Measurements from ENCODE around the gene CTDP1.
"Not testable (repeated sequence)": the region's sequence is repeated elsewhere in the genome, so short reads cannot be mapped to it uniquely, and the experiment has no call there.

The CTDP1 gene

GRCh38 chr18:79738581-79739439, 59.2 kb downstream of the CTDP1 start:
- no peak for DNase-seq (ENCODE audit: extremely low read depth in 1 of 2, low read depth in 1 of 2)

DNA sequence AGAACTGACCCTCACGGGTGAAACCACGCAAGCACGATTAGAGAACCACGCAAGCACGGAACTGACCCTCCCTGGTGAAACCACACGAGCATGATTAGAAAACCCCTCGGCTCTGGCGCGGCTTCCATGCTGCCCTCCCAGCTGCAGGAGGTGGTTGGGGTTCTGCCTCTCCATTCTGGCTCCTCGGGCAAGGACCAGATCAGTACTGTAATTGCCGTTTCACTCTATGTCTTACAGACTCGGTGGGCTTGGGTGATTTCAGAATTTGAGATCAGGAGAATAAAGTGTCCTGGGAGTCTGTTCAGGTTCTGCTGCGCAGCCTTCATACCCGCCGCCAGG, 59.8 kb downstream of the CTDP1 start:
- no peak for DNase-seq (ENCODE audit: extremely low read depth in 1 of 2, low read depth in 1 of 2)

DNA sequence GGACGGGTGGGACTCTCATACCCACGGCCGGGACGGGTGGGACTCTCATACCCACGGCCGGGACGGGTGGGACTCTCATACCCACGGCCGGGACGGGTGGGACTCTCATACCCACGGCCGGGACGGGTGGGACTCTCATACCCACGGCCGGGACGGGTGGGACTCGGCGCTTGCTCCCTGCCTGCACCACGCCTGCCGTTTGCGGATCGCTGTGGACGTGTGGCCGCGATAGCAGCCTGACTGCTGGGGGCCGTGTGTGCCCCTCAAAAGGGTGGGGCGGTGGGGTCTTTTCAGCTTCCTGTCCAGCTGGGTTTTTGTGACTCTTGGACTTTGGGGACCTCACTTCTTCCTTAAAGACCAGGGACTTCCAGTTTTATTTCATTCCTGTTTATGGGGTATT, 60.4 kb downstream of the CTDP1 start:
- not testable (repeated sequence) for DNase-seq (ENCODE audit: extremely low read depth in 1 of 2, low read depth in 1 of 2)

DNA sequence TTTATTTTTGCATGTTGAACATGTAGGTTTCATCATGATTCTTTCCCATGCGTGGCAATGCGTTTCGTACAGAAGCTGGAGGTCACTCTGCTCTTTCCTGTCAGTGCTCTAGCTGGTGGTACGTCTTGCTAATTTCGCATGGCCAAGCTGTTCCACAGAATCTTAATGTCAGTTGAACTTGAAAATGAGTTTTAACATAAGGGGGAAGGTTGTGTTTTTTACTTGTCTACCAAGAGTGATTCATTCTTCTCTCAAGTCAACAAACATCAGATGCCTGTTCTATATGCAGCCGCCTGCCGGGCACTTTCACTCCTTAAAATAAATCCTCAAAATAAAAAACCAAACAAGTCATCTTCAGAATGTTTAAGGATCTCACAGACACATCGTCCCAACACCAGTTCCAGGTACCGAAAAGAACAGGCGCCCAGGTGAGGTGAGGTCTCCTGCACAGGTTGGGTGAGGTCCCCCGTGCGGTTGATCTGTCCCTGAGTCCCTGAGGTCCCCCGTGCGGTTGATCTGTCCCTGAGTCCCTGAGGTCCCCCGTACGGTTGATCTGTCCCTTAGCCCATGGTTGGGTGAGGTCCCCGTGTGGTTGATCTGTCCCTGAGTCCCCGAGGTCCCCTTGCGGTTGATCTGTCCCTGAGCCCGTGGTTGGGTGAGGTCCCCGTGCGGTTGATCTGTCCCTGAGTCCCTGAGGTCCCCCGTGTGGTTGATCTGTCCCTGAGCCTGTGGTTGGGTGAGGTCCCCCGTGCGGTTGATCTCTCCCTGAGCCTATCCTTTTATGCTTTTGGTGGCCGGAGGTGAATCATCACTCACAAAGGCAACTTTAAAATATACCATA, 61.1 kb downstream of the CTDP1 start:
- no peak for DNase-seq (ENCODE audit: extremely low read depth in 1 of 2, low read depth in 1 of 2)

DNA sequence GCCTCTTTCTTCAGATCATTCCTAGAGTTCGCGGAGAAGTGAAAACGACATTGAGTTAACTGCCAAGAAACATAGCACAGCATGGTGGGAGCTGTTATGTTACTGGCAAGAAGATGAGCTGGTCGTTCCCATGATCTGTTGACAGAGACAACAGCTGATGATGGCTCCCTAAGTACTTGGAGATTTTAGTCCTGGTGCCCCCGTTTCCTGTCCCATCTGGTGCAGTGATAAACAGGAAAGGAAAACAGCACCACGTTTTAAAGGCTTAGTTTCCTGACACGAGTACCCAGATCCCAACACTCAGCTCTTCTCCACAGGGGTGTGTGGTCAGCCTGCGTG, 61.7 kb downstream of the CTDP1 start:
- no peak for DNase-seq (ENCODE audit: extremely low read depth in 1 of 2, low read depth in 1 of 2)

GRCh38 chr18:79742076-79742475, 62.5 kb downstream of the CTDP1 start:
- no peak for DNase-seq (ENCODE audit: extremely low read depth in 1 of 2, low read depth in 1 of 2)

GRCh38 chr18:79744625-79745024, 65.0 kb downstream of the CTDP1 start:
- DNase-seq (ENCODE audit: extremely low read depth in 1 of 2, low read depth in 1 of 2), result no peak

- no peak for DNase-seq (ENCODE audit: extremely low read depth in 1 of 2, low read depth in 1 of 2)
These were observed 67.1 kb downstream of the CTDP1 start for GRCh38 chr18:79746730-79747129.

- no peak for DNase-seq (ENCODE audit: extremely low read depth in 1 of 2, low read depth in 1 of 2)
These were observed 67.7 kb downstream of the CTDP1 start for GRCh38 chr18:79747156-79747845.

DNA sequence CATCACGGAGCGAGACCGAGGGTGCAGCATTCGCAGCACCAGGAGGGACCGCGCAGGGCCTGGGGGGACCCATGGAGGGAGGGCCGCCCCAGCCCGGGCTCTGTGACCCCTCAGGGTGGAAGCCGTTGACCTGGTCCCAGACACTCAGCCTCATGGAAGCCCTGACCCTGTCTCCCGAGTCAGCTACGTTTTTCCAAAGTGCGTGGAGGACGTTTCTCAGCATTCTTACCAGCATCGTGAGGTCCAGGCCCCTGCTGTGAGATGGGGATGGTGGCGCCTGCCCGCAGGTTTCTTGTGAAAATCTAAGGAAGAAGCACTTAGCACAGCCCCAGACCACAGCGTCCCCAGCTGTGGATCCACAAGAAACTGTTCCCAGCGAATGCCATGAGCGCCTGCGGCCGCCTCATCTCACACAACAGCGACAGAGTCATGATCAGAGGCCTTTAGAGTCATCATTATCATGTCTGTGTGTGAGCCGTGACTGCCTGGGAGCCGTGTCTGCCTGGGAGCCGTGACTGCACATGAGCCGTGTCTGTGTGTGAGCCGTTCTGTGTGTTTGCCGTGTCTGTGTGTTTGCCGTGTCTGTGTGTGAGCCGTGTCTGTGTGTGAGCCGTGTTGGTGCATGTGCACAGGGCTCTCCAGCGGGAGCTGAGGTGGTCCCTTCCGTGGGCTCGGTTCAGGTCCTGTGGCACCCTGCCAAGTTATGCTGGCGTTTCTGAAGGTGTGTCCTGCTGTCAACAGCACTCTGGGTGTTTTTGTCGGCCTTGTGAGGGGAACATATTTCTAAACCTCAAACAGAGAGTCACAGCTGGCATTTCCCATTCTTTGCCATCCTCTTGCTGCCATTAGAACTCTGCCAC, 68.9 kb downstream of the CTDP1 start:
- no peak for DNase-seq (ENCODE audit: extremely low read depth in 1 of 2, low read depth in 1 of 2)

DNA sequence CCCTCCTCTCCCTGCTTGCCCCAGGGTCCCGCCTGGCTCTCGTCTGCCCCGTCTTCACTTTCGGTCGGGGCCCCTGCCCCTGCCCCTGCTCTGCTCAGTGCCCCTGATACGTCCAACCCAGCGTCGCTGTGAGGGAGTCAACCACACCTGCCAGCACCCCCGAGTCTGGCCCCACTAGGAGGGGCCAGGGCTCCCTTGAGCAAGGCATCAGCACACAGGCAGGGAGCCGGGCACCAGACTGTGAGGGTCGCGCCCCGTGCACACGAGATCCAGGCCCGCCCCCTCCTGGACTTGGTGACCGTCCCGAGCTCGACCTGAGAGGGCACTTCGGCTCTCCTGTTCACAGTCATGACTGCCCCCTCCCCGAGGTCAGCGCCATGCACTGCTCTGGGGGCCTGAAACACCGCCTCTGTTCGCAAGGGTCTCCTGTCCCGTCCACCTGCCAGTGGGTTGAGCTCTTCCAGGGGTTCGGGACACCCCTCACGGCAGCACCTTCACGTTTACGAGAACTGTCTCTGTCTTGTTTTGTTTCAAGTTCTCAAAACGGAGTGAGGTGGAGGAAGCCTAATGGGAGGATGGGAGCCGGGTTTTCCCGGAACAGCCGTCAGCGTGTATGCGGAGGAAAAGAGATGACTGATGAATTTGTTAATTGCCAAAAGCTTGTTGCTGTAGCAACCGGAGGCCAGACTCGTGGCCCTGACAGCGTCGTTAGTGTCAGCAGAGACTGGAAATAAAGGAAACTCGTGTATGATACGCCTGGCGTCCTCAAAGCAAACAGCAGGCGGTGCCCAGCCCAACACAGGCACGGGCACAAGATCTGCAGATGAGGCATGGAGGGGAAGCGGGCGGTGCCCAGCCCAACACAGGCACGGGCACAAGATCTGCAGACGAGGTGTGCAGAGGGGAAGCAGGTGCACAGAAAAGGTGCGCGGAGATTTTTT, 69.9 kb downstream of the CTDP1 start:
- no peak for DNase-seq (ENCODE audit: extremely low read depth in 1 of 2, low read depth in 1 of 2)

DNA sequence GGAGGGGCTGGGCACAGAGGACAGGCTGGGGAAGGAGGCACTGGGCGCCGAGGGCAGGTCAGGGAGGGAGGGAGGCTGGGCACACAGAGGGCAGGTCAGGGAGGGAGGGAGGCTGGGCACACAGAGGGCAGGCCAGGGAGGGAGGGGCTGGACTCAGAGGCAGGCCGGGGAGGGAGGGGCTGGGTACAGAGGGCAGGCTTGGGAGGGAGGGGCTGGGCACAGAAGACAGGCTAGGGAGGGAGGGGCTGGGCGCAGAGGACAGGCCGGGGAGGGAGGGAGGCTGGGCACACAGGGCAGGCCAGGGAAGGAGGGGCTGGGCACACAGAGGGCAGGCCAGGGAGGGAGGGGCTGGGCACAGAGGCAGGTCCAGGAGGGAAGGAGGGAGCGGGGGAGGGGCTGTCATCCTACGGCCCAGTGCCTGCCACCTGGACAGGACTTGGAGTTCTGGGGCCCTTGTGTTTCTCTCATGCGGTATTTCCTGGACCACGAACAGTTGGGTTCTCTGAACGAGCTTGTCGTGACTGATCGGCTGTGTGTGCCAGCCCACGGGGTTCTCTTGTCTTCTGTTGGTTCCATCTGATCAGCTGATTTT, 71.5 kb downstream of the CTDP1 start:
- no peak for DNase-seq (ENCODE audit: extremely low read depth in 1 of 2, low read depth in 1 of 2)

DNA sequence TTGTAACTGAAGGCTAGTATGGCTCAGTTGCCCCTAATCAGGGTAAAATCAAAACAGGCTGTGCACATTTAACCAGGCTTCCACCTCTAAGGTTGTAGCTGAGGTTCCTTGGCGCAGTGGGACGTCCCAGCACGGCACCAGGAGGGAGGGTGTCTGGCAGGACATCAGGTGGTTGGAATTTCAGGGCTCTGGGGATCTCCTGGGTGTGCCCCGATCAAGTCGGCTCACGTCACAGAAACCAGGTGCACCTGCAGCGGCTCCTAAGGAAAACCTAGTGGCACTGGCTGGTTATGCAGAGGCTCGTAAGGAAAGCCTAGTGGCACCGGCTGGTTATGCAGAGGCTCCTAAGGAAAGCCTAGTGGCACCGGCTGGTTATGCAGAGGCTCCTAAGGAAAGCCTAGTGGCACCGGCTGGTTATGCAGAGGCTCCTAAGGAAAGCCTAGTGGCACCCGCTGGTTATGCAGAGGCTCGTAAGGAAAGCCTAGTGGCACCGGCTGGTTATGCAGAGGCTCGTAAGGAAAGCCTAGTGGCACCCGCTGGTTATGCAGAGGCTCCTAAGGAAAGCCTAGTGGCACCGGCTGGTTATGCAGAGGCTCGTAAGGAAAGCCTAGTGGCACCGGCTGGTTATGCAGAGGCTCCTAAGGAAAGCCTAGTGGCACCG, 72.4 kb downstream of the CTDP1 start:
- not testable (repeated sequence) for DNase-seq (ENCODE audit: extremely low read depth in 1 of 2, low read depth in 1 of 2)

DNA sequence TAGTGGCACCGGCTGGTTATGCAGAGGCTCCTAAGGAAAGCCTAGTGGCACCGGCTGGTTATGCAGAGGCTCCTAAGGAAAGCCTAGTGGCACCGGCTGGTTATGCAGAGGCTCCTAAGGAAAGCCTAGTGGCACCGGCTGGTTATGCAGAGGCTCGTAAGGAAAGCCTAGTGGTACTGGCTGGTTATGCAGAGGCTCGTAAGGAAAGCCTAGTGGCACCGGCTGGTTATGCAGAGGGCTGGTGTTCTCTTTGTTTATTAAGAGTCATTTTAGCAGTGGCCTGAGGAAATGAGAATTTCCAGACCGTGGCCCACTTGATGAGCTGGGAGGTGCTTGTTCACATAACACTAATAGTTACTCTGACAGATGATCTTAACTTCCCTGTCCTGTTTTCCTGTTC, 73.3 kb downstream of the CTDP1 start:
- not testable (repeated sequence) for DNase-seq (ENCODE audit: extremely low read depth in 1 of 2, low read depth in 1 of 2)

- DNase-seq (ENCODE audit: extremely low read depth in 1 of 2, low read depth in 1 of 2), result no peak
These were observed 73.8 kb downstream of the CTDP1 start for GRCh38 chr18:79753391-79753851.

- no peak for DNase-seq (ENCODE audit: extremely low read depth in 1 of 2, low read depth in 1 of 2)
These were observed 74.6 kb downstream of the CTDP1 start for GRCh38 chr18:79754022-79754761.

GRCh38 chr18:79754831-79755351, 75.3 kb downstream of the CTDP1 start:
- no peak for DNase-seq (ENCODE audit: extremely low read depth in 1 of 2, low read depth in 1 of 2)

All from activated CD8-positive, alpha-beta memory T cell treated with anti-CD3 and anti-CD28 coated beads for 1 hour (primary cell).